Endothelial cell of umbilical vein (primary cell): Measurements from ENCODE around the gene ARF1. TPM values are rescaled to one million over a fixed set of nuclear protein-coding genes. Genes with fewer than 3 reads are reported as not detected.

Experiments used
- BruUV-seq: library from RNA; stranded (reverse); fragments of 400-500 nt; replicated peaks from 2 replicates; lab custom pipeline; 2021; lab: Mats Ljungman, UMichigan
- CTCF ChIA-PET: fragments of 300-600, 350-600 bp; sonication (Branson Sonifier 250); formaldehyde crosslinking; loops from one replicate; lab custom pipeline; 2021; ENCODE audit warnings: antibody characterized with exemption, inconsistent platforms; lab: Charles Lee
- POLR2A ChIA-PET: fragments of 300-600, 350-600 bp; sonication (Branson Sonifier 250); formaldehyde crosslinking; loops from one replicate; lab custom pipeline; 2021; ENCODE audit warnings: antibody characterized with exemption, inconsistent platforms; lab: Charles Lee
- DNase-seq: peaks from one replicate; pipeline ENCODE4 v3.0.0-alpha.2; 2011; ENCODE audit warnings: low read depth, low spot score
- FAIRE-seq: peaks from 2 replicates; lab custom pipeline; 2011; peaks lifted over from hg19 to GRCh38; lab: Jason Lieb, UNC
- H2AFZ ChIP-seq: 2 replicates; pipeline ENCODE4 v1.6.0; 2012; ENCODE audit warnings: low read depth, low read length, control low read depth, inconsistent platforms
- H3K27ac ChIP-seq: 2 replicates; pipeline ENCODE4 v1.5.1; 2011; ENCODE audit warnings: low read depth, mild to moderate bottlenecking, control low read depth, low read length, moderate library complexity; ENCODE audit not compliant: insufficient read depth
- H3K27me3 ChIP-seq, 2 experiments: 2 replicates each; pipeline versions ENCODE4 v1.6.0 to v1.6.1; 2011; ENCODE audit warnings: low read length in 2 of 2, mixed read lengths in 1 of 2; ENCODE audit not compliant: control insufficient read depth in 2 of 2, insufficient read depth in 2 of 2
- H3K36me3 ChIP-seq, 2 experiments: 2 replicates in 1 of 2; 3 replicates in 1 of 2; pipeline ENCODE4 v1.5.1; 2011; ENCODE audit warnings: low read length in 2 of 2, mild to moderate bottlenecking in 1 of 2, moderate library complexity in 1 of 2; ENCODE audit not compliant: control insufficient read depth in 2 of 2, insufficient read depth in 2 of 2; ENCODE audit errors: extremely low read depth in 1 of 2
- H3K4me1 ChIP-seq: 3 replicates; pipeline ENCODE4 v1.5.1; 2011; ENCODE audit warnings: mild to moderate bottlenecking, low read length; ENCODE audit not compliant: control insufficient read depth, insufficient read depth; ENCODE audit errors: extremely low read depth
- H3K4me2 ChIP-seq: 2 replicates; pipeline ENCODE4 v1.6.1; 2011; ENCODE audit warnings: low read length, control low read depth, mixed read lengths; ENCODE audit not compliant: insufficient read depth
- H3K4me3 ChIP-seq, 3 experiments: fragments of 200-600 bp in 1 of 3; sonication (generic), shearing (Covaris generic) in 1 of 3; replicated peaks in 1 of 3; 2 replicates each; pipeline ENCODE4 v1.5.1; 2011 to 2016; ENCODE audit warnings: control low read depth in 3 of 3, low read length in 3 of 3, mild to moderate bottlenecking in 2 of 3, inconsistent platforms in 1 of 3, low read depth in 1 of 3, moderate library complexity in 1 of 3; ENCODE audit not compliant: insufficient read depth in 1 of 3
- H3K79me2 ChIP-seq: 2 replicates; pipeline ENCODE4 v1.6.0; 2012; ENCODE audit warnings: low read length, inconsistent platforms; ENCODE audit not compliant: control insufficient read depth, insufficient read depth
- H3K9ac ChIP-seq: replicated peaks from 2 replicates; pipeline ENCODE3; 2011; ENCODE audit warnings: low read length, control low read depth; ENCODE audit not compliant: insufficient read depth; ENCODE audit errors: extremely low read depth
- H3K9me1 ChIP-seq: replicated peaks from 3 replicates; pipeline ENCODE4 v1.6.0; 2011; ENCODE audit warnings: mild to moderate bottlenecking, low read length; ENCODE audit not compliant: control insufficient read depth, insufficient read depth; ENCODE audit errors: extremely low read depth
- H3K9me3 ChIP-seq: replicated peaks from 2 replicates; pipeline ENCODE4 v1.5.1; 2012; ENCODE audit warnings: low read length, inconsistent platforms; ENCODE audit not compliant: control insufficient read depth, insufficient read depth
- H4K20me1 ChIP-seq: replicated peaks from 2 replicates; pipeline ENCODE3; 2011; ENCODE audit warnings: mild to moderate bottlenecking, low read length; ENCODE audit not compliant: control insufficient read depth, insufficient read depth; ENCODE audit errors: extremely low read depth
- CTCF ChIP-seq, 2 donors: IDR thresholded peaks; 1 replicate in 1 of 2; 2 replicates in 1 of 2; pipeline ENCODE4 v1.5.1; 2011; ENCODE audit warnings: low read length in 2 of 2, mild to moderate bottlenecking in 2 of 2, moderate library complexity in 2 of 2, control low read depth in 1 of 2, inconsistent platforms in 1 of 2, low read depth in 1 of 2; ENCODE audit not compliant: insufficient read depth in 1 of 2; ENCODE audit errors: extremely low read depth in 1 of 2
- EZH2 ChIP-seq: IDR thresholded peaks from 2 replicates; pipeline ENCODE4 v1.6.1; 2012; ENCODE audit warnings: borderline replicate concordance, low read depth, mild to moderate bottlenecking, moderate library complexity, low read length, inconsistent platforms; ENCODE audit not compliant: severe bottlenecking
- GATA2 ChIP-seq: IDR thresholded peaks from 2 replicates; pipeline ENCODE4 v1.7.0; 2011; ENCODE audit warnings: low read depth, mild to moderate bottlenecking, moderate library complexity, mixed read lengths, low read length; ENCODE audit not compliant: insufficient read length, insufficient read depth
- JUN ChIP-seq: IDR thresholded peaks from 2 replicates; pipeline ENCODE4 v1.6.1; 2011; ENCODE audit warnings: borderline replicate concordance, low read depth; ENCODE audit not compliant: insufficient read length, insufficient read depth
- MAX ChIP-seq: IDR thresholded peaks from 2 replicates; pipeline ENCODE4 v1.6.1; 2011; ENCODE audit not compliant: insufficient read depth, insufficient read length
- MYC ChIP-seq: IDR thresholded peaks from one replicate; pipeline ENCODE4 v1.6.1; 2011; ENCODE audit warnings: mild to moderate bottlenecking, low read depth, low read length
- POLR2A ChIP-seq: IDR thresholded peaks from 2 replicates; pipeline ENCODE4 v1.6.1; 2012; ENCODE audit warnings: low read depth, mild to moderate bottlenecking, control low read depth, low read length
- POLR2AphosphoS5 ChIP-seq: IDR thresholded peaks from 2 replicates; pipeline ENCODE4 v1.6.1; 2012; ENCODE audit warnings: low read depth, mild to moderate bottlenecking, control low read depth, low read length, moderate library complexity; ENCODE audit not compliant: insufficient read depth
- dilution Hi-C: fragments of 300-500 bp; cut with MboI; formaldehyde crosslinking; loops from one replicate; pipeline ENCODE4 v1.15.0; 2019; ENCODE audit warnings: low sequenced_read_pairs; ENCODE audit not compliant: extremely low pct_ligation_motif_present
- intact Hi-C: fragments of 100-400 bp; cut with micrococcal nuclease; formaldehyde crosslinking; loops from one replicate; pipeline ENCODE4 v1.10.0; 2022
- polyA plus RNA-seq, 4 experiments: library from polyadenylated mRNA; depleted of rRNA in 3 of 4; stranded (reverse) in 3 of 4; unstranded in 1 of 4; fragments of >200 nt; gene quantifications; 2 replicates each; pipeline versions ENCODE4 v1.2.1 to v1.2.3, GENCODE V29; 2011 to 2012; ENCODE audit warnings: missing spikeins in 1 of 4
- total RNA-seq: library from RNA; stranded (reverse); gene quantifications from 2 replicates; pipeline ENCODE4 v1.2.3, GENCODE V29; 2021

Gene ARF1
- total and polyA plus RNA-seq, 2 donors (not counting 3 experiments of a cell fraction or from before 2014, with no cell fraction given): 499 to 844 TPM

- no peak overlapping the region for H2AFZ ChIP-seq
- H3K36me3 ChIP-seq: peaks cover 0 to 8% of the 10 kb centered on the region in 2 experiments
- DNase-seq (no peak), FAIRE-seq (no peak)
- H3K4me1 ChIP-seq: peaks cover 22% of the 10 kb centered on the region
- no TSS peak for BruUV-seq
- no peak overlapping the region for H3K9ac ChIP-seq
- no peak for TF ChIP-seq GATA2
- TF ChIP-seq POLR2AphosphoS5: no peak
- no peaks in the 10 kb centered on the region for H3K9me3 ChIP-seq
- intact Hi-C loops: loop anchor here (5.0 kb wide), 1 partner anchor 351 kb away; a partner anchor contains a TSS
- H3K27ac ChIP-seq: no peak overlapping the region
- no peak overlapping the region for H3K4me2 ChIP-seq
- dilution Hi-C loops: no loop called here
- H3K79me2 ChIP-seq: peaks cover 24% of the 10 kb centered on the region
- no peaks in the 10 kb centered on the region for H3K9me1 ChIP-seq
- no peaks in the 10 kb centered on the region for H4K20me1 ChIP-seq
- CTCF ChIA-PET: interaction anchor here (1.0 to 1.3 kb wide), 2 partner anchors 42 to 107 kb away, joined by 3 to 4 read pairs; no protein-coding TSS in a partner anchor
- POLR2A ChIA-PET: no interaction called here
- H3K27me3 ChIP-seq: no peaks in the 10 kb centered on the region
- no peak overlapping the region for H3K4me3 ChIP-seq
Measured at GRCh38 chr1:228105996-228106799, 23.7 kb downstream of the ARF1 start.

GRCh38 chr1:228106800-228107054, 24.2 kb downstream of the ARF1 start:
- H3K9me3 ChIP-seq: no peaks in the 10 kb centered on the region
- CTCF ChIA-PET: interaction anchor here (1.0 to 1.3 kb wide), 2 partner anchors 42 to 107 kb away, joined by 3 to 4 read pairs; no protein-coding TSS in a partner anchor
- H3K9me1 ChIP-seq: no peaks in the 10 kb centered on the region
- no peak for DNase-seq
- no peak overlapping the region for H3K4me3 ChIP-seq
- no peaks in the 10 kb centered on the region for H4K20me1 ChIP-seq
- H3K79me2 ChIP-seq: peaks cover 19% of the 10 kb centered on the region
- no peak overlapping the region for H3K27ac ChIP-seq
- H3K4me2 ChIP-seq: no peak overlapping the region
- no peak for FAIRE-seq
- BruUV-seq: no TSS peak
- H3K27me3 ChIP-seq: no peaks in the 10 kb centered on the region
- POLR2A ChIA-PET: no interaction called here
- dilution Hi-C loops: no loop called here
- H3K36me3 ChIP-seq: peaks cover 0 to 8% of the 10 kb centered on the region in 2 experiments
- peaks cover 19% of the 10 kb centered on the region for H3K4me1 ChIP-seq
- TF ChIP-seq JUN: no peak
- no peak for TF ChIP-seq MYC
- TF ChIP-seq GATA2: no peak
- TF ChIP-seq POLR2AphosphoS5: no peak
- no peak for TF ChIP-seq POLR2A
- no peak for TF ChIP-seq MAX
- TF ChIP-seq EZH2: no peak
- no peak for TF ChIP-seq CTCF (IDR thresholded peaks at IDR 0.05; ENCODE audit: extremely low read depth in 1 of 2, insufficient read depth in 1 of 2, low read depth in 1 of 2, low read length in 2 of 2)
- intact Hi-C loops: loop anchor here (5.0 kb wide), 1 partner anchor 351 kb away; a partner anchor contains a TSS
- H3K9ac ChIP-seq: no peak overlapping the region
- no peak overlapping the region for H2AFZ ChIP-seq
